H1 (cell line): ENCODE measurements around the gene NDUFS8. TPM values are rescaled to one million over a fixed set of nuclear protein-coding genes. Genes with fewer than 3 reads are reported as not detected.

ENCODE experiments used
- CTCF ChIA-PET: fragments of 300-600 bp; sonication (Branson Sonifier 250); formaldehyde crosslinking; loops from one replicate; lab custom pipeline; 2021; ENCODE audit not compliant: partially characterized antibody; lab: Charles Lee
- POLR2A ChIA-PET: fragments of 300-600 bp; sonication (Branson Sonifier 250); formaldehyde crosslinking; loops from one replicate; lab custom pipeline; 2021; ENCODE audit warnings: inconsistent platforms; ENCODE audit not compliant: partially characterized antibody; lab: Charles Lee
- DNase-seq, 2 experiments: peaks; one replicate each; pipeline versions ENCODE4 v3.0.0 to v3.0.0-alpha.2; 2010 to 2022; ENCODE audit warnings: low spot score in 2 of 2, low read depth in 1 of 2, mixed read lengths in 1 of 2
- FAIRE-seq: peaks from 2 replicates; lab custom pipeline; 2011; peaks lifted over from hg19 to GRCh38; lab: Jason Lieb, UNC
- H2AFZ ChIP-seq: 2 replicates; pipeline ENCODE4 v1.8.1; 2012; ENCODE audit warnings: low read length, inconsistent platforms
- H2AK5ac ChIP-seq: 2 replicates; pipeline ENCODE4 v1.6.1; 2013; ENCODE audit warnings: low read depth, low read length
- H2BK120ac ChIP-seq: replicated peaks from 2 replicates; pipeline ENCODE3; 2013; ENCODE audit warnings: low read depth, low read length, inconsistent platforms
- H2BK12ac ChIP-seq: 2 replicates; pipeline ENCODE4 v1.6.1; 2013; ENCODE audit warnings: low read depth, low read length
- H2BK15ac ChIP-seq: 2 replicates; pipeline ENCODE4 v1.6.1; 2013; ENCODE audit warnings: low read length
- H2BK20ac ChIP-seq: 2 replicates; pipeline ENCODE4 v1.6.1; 2013; ENCODE audit warnings: low read length
- H2BK5ac ChIP-seq: 2 replicates; pipeline ENCODE4 v1.6.1; 2013; ENCODE audit warnings: low read depth, low read length
- H3K14ac ChIP-seq: 2 replicates; pipeline ENCODE4 v1.6.1; 2013; ENCODE audit warnings: inconsistent platforms; ENCODE audit not compliant: insufficient read length
- H3K18ac ChIP-seq: 2 replicates; pipeline ENCODE4 v1.6.1; 2013; ENCODE audit warnings: low read length; ENCODE audit errors: extremely low read depth
- H3K23ac ChIP-seq: 2 replicates; pipeline ENCODE4 v1.6.1; 2013; ENCODE audit warnings: inconsistent platforms; ENCODE audit not compliant: insufficient read length
- H3K23me2 ChIP-seq: 2 replicates; pipeline ENCODE4 v1.6.1; 2013; ENCODE audit warnings: low read depth, low read length
- H3K27ac ChIP-seq: 2 replicates; pipeline ENCODE4 v1.6.1; 2011; ENCODE audit warnings: low read depth, low read length, inconsistent platforms
- H3K27me3 ChIP-seq, 4 experiments: replicated peaks in 1 of 4; 1 replicate in 1 of 4; 2 replicates in 3 of 4; pipeline versions ENCODE4 v1.6.1 to v1.8.1; 2011 to 2013; ENCODE audit warnings: low read length in 3 of 4, mild to moderate bottlenecking in 3 of 4, inconsistent platforms in 2 of 4, mixed read lengths in 2 of 4, moderate library complexity in 1 of 4; ENCODE audit not compliant: control insufficient read depth in 3 of 4, insufficient read depth in 3 of 4; ENCODE audit errors: extremely low read depth in 1 of 4
- H3K36me3 ChIP-seq, 4 experiments: 2 replicates each; pipeline versions ENCODE4 v1.6.1 to v1.8.1; 2011 to 2013; ENCODE audit warnings: mild to moderate bottlenecking in 4 of 4, low read length in 3 of 4, moderate library complexity in 2 of 4, control low read depth in 1 of 4, inconsistent platforms in 1 of 4; ENCODE audit not compliant: insufficient read depth in 4 of 4, control insufficient read depth in 2 of 4
- H3K4ac ChIP-seq: replicated peaks from 2 replicates; pipeline ENCODE3; 2013; ENCODE audit warnings: low read length, low read depth, mixed read lengths, inconsistent platforms; ENCODE audit not compliant: insufficient read length
- H3K4me1 ChIP-seq, 4 experiments: replicated peaks in 1 of 4; 1 replicate in 1 of 4; 2 replicates in 3 of 4; pipeline versions ENCODE4 v1.6.1 to v1.8.1; 2011 to 2013; ENCODE audit warnings: low read length in 3 of 4, inconsistent platforms in 2 of 4, mixed read lengths in 1 of 4; ENCODE audit not compliant: insufficient read depth in 4 of 4, control insufficient read depth in 3 of 4
- H3K4me2 ChIP-seq, 2 experiments: 2 replicates each; pipeline versions ENCODE4 v1.6.1 to v1.8.1; 2011 to 2013; ENCODE audit warnings: low read depth in 2 of 2, low read length in 2 of 2, control low read depth in 1 of 2, inconsistent platforms in 1 of 2, mild to moderate bottlenecking in 1 of 2; ENCODE audit not compliant: insufficient read depth in 1 of 2
- H3K4me3 ChIP-seq, 4 experiments: fragments of 200-600, 300-600 bp in 1 of 4; sonication (generic), shearing (Covaris generic), sonication (Bioruptor Twin) in 1 of 4; 2 replicates each; pipeline versions ENCODE4 v1.5.1 to v1.8.1; 2011 to 2016; ENCODE audit warnings: low read length in 4 of 4, low read depth in 3 of 4, control low read depth in 2 of 4, inconsistent platforms in 2 of 4, mild to moderate bottlenecking in 2 of 4, mixed read lengths in 1 of 4, moderate library complexity in 1 of 4; ENCODE audit not compliant: insufficient read depth in 2 of 4; ENCODE audit errors: extremely low read depth in 1 of 4
- H3K56ac ChIP-seq: replicated peaks from 2 replicates; pipeline ENCODE3; 2013; ENCODE audit warnings: low read depth, mild to moderate bottlenecking, mixed read lengths, low read length, inconsistent platforms; ENCODE audit not compliant: insufficient read length
- H3K79me1 ChIP-seq: 2 replicates; pipeline ENCODE4 v1.6.1; 2013; ENCODE audit warnings: low read depth, low read length, control low read depth
- H3K79me2 ChIP-seq, 2 experiments: 2 replicates each; pipeline versions ENCODE4 v1.6.1 to v1.8.1; 2012 to 2013; ENCODE audit warnings: low read length in 2 of 2, mild to moderate bottlenecking in 2 of 2, inconsistent platforms in 1 of 2; ENCODE audit not compliant: insufficient read depth in 2 of 2, control insufficient read depth in 1 of 2
- H3K9ac ChIP-seq, 4 experiments: replicated peaks in 1 of 4; 1 replicate in 1 of 4; 2 replicates in 3 of 4; pipeline versions ENCODE4 v1.6.1 to v1.8.1; 2011 to 2013; ENCODE audit warnings: low read depth in 3 of 4, low read length in 3 of 4, control low read depth in 2 of 4, mild to moderate bottlenecking in 2 of 4, moderate library complexity in 2 of 4, inconsistent platforms in 1 of 4; ENCODE audit errors: extremely low read depth in 1 of 4
- H3K9me3 ChIP-seq, 2 experiments: 2 replicates each; pipeline versions ENCODE4 v1.6.1 to v1.8.1; 2012 to 2013; ENCODE audit warnings: mild to moderate bottlenecking in 2 of 2, moderate library complexity in 2 of 2, control low read depth in 1 of 2, inconsistent platforms in 1 of 2, low read depth in 1 of 2, low read length in 1 of 2, mixed read lengths in 1 of 2; ENCODE audit not compliant: insufficient read depth in 2 of 2
- H4K20me1 ChIP-seq, 2 experiments: replicated peaks in 1 of 2; 2 replicates each; pipeline versions ENCODE3 to v1.8.1; 2011 to 2013; ENCODE audit warnings: inconsistent platforms in 2 of 2, low read length in 2 of 2, mild to moderate bottlenecking in 1 of 2; ENCODE audit not compliant: insufficient read depth in 2 of 2, control insufficient read depth in 1 of 2
- H4K5ac ChIP-seq: 2 replicates; pipeline ENCODE4 v1.6.1; 2013; ENCODE audit warnings: low read length, low read depth, mixed read lengths, inconsistent platforms; ENCODE audit not compliant: insufficient read length
- H4K8ac ChIP-seq: 2 replicates; pipeline ENCODE4 v1.8.0; 2013; ENCODE audit warnings: mild to moderate bottlenecking, moderate library complexity, low read length, inconsistent platforms; ENCODE audit not compliant: insufficient read depth; ENCODE audit errors: extremely low read depth
- H4K91ac ChIP-seq: replicated peaks from 2 replicates; pipeline ENCODE3; 2013; ENCODE audit warnings: low read length, mixed read lengths, inconsistent platforms; ENCODE audit not compliant: insufficient read length
- CBX5 ChIP-seq: fragments of 300-800, 300-1000 bp; sonication (generic); IDR thresholded peaks from 2 replicates; pipeline ENCODE4 v1.7.1; 2016; ENCODE audit warnings: antibody characterized with exemption, low read length, low read depth
- GABPA ChIP-seq: IDR thresholded peaks from 2 replicates; pipeline ENCODE4 v1.6.1; 2011; ENCODE audit warnings: mild to moderate bottlenecking, low read length, moderate library complexity, borderline replicate concordance; ENCODE audit not compliant: insufficient read depth
- PHF8 ChIP-seq: fragments of 200-600 bp; sonication (generic); conservative IDR thresholded peaks from 2 replicates; pipeline ENCODE4 v1.7.1; 2012; ENCODE audit warnings: low read depth, mild to moderate bottlenecking, inconsistent platforms, low read length, moderate library complexity
- RAD21 ChIP-seq, 2 experiments: IDR thresholded peaks in 1 of 2; conservative IDR thresholded peaks in 1 of 2; 2 replicates each; pipeline ENCODE4 v1.6.1; 2011; ENCODE audit warnings: low read depth in 2 of 2, low read length in 2 of 2, improper control_type of control experiment in 1 of 2, inconsistent platforms in 1 of 2, mild to moderate bottlenecking in 1 of 2, moderate library complexity in 1 of 2
- SP4 ChIP-seq: IDR thresholded peaks from 2 replicates; pipeline ENCODE4 v1.6.1; 2012; ENCODE audit warnings: low read length, inconsistent platforms
- WGBS, 2 experiments: shearing (Covaris generic) in 1 of 2; methylation state at CpG; one replicate each; pipeline versions ENCODE4 v1.1.6 to v1.1.7; 2013 to 2015; ENCODE audit warnings: low lambda C conversion rate in 2 of 2, mixed read lengths in 2 of 2, inconsistent platforms in 1 of 2, low coverage in 1 of 2, missing lambda C conversion rate in 1 of 2; ENCODE audit not compliant: insufficient replicate concordance in 2 of 2, insufficient coverage in 1 of 2, insufficient read length in 1 of 2; ENCODE audit errors: extremely low coverage in 1 of 2, missing lambda C conversion rate in 1 of 2; 5-methylcytosine and 5-hydroxymethylcytosine counted together
- polyA plus RNA-seq, 7 experiments: library from polyadenylated mRNA; depleted of rRNA in 3 of 7; stranded (reverse) in 5 of 7; unstranded in 2 of 7; fragments of >200 nt in 5 of 7; fragments of 200-250 nt in 2 of 7; gene quantifications; 1 replicate in 5 of 7; 2 replicates in 1 of 7; 4 replicates in 1 of 7; pipeline versions ENCODE4 v1.2.1 to v1.2.3, GENCODE V29; 2011 to 2013; ENCODE audit warnings: missing spikeins in 2 of 7, mixed read lengths in 2 of 7
- total RNA-seq: library from RNA; stranded (reverse); fragmentation: NEBNext Ultra II Directional; extraction: Animal tissue kit (Norgen Biotek cat#: 25700); gene quantifications from 2 replicates; pipeline ENCODE4 v1.2.1, GENCODE V29; 2021
- TF ChIP-seq, protein P1 (sequence below), 3 experiments: IDR thresholded peaks; 1 replicate in 2 of 3; 2 replicates in 1 of 3; pipeline versions ENCODE4 v1.5.1 to v1.6.1; 2011; ENCODE audit warnings: low read length in 3 of 3, mild to moderate bottlenecking in 3 of 3, inconsistent platforms in 2 of 3, low read depth in 1 of 3, moderate library complexity in 1 of 3; ENCODE audit not compliant: insufficient read depth in 1 of 3; ENCODE audit errors: control extremely low read depth in 1 of 3
- TF ChIP-seq, protein P2 (sequence below): IDR thresholded peaks from 2 replicates; pipeline ENCODE4 v1.6.1; 2012; ENCODE audit warnings: inconsistent platforms

Gene NDUFS8
- total and polyA plus RNA-seq, 2 of the 8 experiments (the other 6 are each of a cell fraction or from before 2014, with no cell fraction given): 182 to 291 TPM

DNA sequence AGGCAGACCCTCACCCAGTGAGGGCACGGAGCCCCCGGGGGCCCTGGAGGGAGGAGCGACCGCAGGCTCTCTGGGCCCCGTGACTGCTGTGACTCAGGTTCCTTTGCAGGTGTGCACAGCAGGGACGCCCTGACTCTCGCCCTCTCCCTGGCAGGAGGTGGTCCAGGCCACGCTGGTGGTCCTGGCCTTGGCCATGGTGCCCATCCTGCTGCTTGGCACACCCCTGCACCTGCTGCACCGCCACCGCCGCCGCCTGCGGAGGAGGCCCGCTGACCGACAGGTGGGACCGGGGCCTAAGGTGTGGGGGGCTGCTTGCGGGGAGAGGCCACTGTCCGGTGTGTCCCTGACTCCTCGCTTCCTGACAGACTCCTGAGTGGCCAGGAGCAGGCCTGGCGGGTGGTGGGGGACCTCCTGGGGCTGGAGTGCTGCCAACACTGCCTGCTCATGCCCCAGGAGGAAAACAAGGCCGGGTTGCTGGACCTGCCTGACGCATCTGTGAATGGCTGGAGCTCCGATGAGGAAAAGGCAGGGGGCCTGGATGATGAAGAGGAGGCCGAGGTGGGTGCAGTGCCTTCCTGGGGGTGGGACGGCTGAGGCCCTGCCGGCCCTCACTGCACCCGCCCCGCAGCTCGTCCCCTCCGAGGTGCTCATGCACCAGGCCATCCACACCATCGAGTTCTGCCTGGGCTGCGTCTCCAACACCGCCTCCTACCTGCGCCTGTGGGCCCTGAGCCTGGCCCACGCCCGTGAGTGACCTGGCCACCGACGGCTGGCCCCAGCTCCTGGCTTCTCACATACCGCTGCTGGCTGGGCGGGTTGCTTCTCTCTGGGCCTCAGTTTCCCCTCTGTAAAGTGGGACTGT, 19.3 kb downstream of the NDUFS8 start:
- 93% methylated on average over 40 of the region's 40 CpGs; no CpG with 5 or more reads in 1 of the 2 experiments for WGBS, 2 experiments
- peaks cover 0 to 6% (median 2%) of the 10 kb centered on the region in 4 experiments; a peak in 3 of 8 replicates for H3K36me3 ChIP-seq
- no peak overlapping the region for H3K4ac ChIP-seq
- no peak overlapping the region for H3K14ac ChIP-seq
- H4K20me1 ChIP-seq: peaks cover 1 to 10% of the 10 kb centered on the region in 2 experiments
- H3K23ac ChIP-seq: no peak overlapping the region
- H3K18ac ChIP-seq: no peak overlapping the region
- no peaks in the 10 kb centered on the region for H3K27me3 ChIP-seq
- peaks cover 3% of the 10 kb centered on the region; the same call in 1 of the 2 replicates for H3K79me1 ChIP-seq
- no peak for DNase-seq
- H3K79me2 ChIP-seq: no peaks in the 10 kb centered on the region
- no peak overlapping the region for H4K5ac ChIP-seq
- no peak overlapping the region for H3K4me2 ChIP-seq
- H3K27ac ChIP-seq: no peak overlapping the region
- H3K4me3 ChIP-seq: no peak overlapping the region
- no peak overlapping the region for H2AK5ac ChIP-seq
- no peak overlapping the region for H2BK12ac ChIP-seq
- no peak overlapping the region for H4K8ac ChIP-seq
- FAIRE-seq: no peak
- no peak overlapping the region for H2AFZ ChIP-seq
- H3K23me2 ChIP-seq: no peaks in the 10 kb centered on the region
- H2BK5ac ChIP-seq: no peak overlapping the region
- ChIA-PET POLR2A (interaction anchor here (1.2 to 10.8 kb wide), 2 partner anchors 14 to 57 kb away, joined by 3 to 183 read pairs; partner anchors contain the start of genes NDUFS8 and TCIRG1), CTCF (interaction anchor here (1.1 to 2.3 kb wide), 5 partner anchors 9 to 159 kb away, joined by 4 to 9 read pairs (median 5); no protein-coding TSS in a partner anchor)
- no peak overlapping the region for H4K91ac ChIP-seq
- H3K56ac ChIP-seq: no peak overlapping the region
- no peaks in the 10 kb centered on the region for H3K9me3 ChIP-seq
- peaks cover 0 to 10% (median 6%) of the 10 kb centered on the region in 4 experiments; a peak in 5 of 7 replicates for H3K4me1 ChIP-seq
- no peak overlapping the region for H3K9ac ChIP-seq
- H2BK120ac ChIP-seq: no peak overlapping the region
- no peak overlapping the region for H2BK15ac ChIP-seq
- no peak overlapping the region for H2BK20ac ChIP-seq
- TF ChIP-seq RAD21 (IDR thresholded peaks at IDR 0.05 in 1 of 2, conservative IDR thresholded peaks at IDR 0.05 in 1 of 2; ENCODE audit: low read depth in 2 of 2, low read length in 2 of 2) (peak in 1 of 2 experiments; percentile 26; a peak in 2 of 4 replicates), SP4 (no peak), PHF8 (no peak), CBX5 (no peak), GABPA (no peak)
- TF ChIP-seq, protein P1, sequence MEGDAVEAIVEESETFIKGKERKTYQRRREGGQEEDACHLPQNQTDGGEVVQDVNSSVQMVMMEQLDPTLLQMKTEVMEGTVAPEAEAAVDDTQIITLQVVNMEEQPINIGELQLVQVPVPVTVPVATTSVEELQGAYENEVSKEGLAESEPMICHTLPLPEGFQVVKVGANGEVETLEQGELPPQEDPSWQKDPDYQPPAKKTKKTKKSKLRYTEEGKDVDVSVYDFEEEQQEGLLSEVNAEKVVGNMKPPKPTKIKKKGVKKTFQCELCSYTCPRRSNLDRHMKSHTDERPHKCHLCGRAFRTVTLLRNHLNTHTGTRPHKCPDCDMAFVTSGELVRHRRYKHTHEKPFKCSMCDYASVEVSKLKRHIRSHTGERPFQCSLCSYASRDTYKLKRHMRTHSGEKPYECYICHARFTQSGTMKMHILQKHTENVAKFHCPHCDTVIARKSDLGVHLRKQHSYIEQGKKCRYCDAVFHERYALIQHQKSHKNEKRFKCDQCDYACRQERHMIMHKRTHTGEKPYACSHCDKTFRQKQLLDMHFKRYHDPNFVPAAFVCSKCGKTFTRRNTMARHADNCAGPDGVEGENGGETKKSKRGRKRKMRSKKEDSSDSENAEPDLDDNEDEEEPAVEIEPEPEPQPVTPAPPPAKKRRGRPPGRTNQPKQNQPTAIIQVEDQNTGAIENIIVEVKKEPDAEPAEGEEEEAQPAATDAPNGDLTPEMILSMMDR (IDR thresholded peaks at IDR 0.05; ENCODE audit: control extremely low read depth in 1 of 3, insufficient read depth in 1 of 3, low read depth in 1 of 3, low read length in 3 of 3): peak in 2 of 3 experiments; percentile 16 to 38; a peak in 1 of 4 replicates
- TF ChIP-seq, protein P2, sequence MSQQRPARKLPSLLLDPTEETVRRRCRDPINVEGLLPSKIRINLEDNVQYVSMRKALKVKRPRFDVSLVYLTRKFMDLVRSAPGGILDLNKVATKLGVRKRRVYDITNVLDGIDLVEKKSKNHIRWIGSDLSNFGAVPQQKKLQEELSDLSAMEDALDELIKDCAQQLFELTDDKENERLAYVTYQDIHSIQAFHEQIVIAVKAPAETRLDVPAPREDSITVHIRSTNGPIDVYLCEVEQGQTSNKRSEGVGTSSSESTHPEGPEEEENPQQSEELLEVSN: no peak
